Mammary epithelial cell (primary cell): Measurements from ENCODE around the gene IL3.

ENCODE experiments used
- EZH2 ChIP-seq: IDR thresholded peaks from 2 replicates; pipeline ENCODE4 v1.6.1; 2012; ENCODE audit warnings: low read length, inconsistent platforms, borderline replicate concordance
- TF ChIP-seq, protein P1 (sequence below), 2 donors: IDR thresholded peaks in 1 of 2; conservative IDR thresholded peaks in 1 of 2; 2 replicates each; pipeline ENCODE4 v1.5.1; 2011 to 2012; ENCODE audit warnings: inconsistent platforms in 2 of 2, low read length in 2 of 2, mild to moderate bottlenecking in 2 of 2, control low read depth in 1 of 2, low read depth in 1 of 2; ENCODE audit not compliant: insufficient read depth in 1 of 2; ENCODE audit errors: extremely low read depth in 1 of 2

- TF ChIP-seq, protein P1, sequence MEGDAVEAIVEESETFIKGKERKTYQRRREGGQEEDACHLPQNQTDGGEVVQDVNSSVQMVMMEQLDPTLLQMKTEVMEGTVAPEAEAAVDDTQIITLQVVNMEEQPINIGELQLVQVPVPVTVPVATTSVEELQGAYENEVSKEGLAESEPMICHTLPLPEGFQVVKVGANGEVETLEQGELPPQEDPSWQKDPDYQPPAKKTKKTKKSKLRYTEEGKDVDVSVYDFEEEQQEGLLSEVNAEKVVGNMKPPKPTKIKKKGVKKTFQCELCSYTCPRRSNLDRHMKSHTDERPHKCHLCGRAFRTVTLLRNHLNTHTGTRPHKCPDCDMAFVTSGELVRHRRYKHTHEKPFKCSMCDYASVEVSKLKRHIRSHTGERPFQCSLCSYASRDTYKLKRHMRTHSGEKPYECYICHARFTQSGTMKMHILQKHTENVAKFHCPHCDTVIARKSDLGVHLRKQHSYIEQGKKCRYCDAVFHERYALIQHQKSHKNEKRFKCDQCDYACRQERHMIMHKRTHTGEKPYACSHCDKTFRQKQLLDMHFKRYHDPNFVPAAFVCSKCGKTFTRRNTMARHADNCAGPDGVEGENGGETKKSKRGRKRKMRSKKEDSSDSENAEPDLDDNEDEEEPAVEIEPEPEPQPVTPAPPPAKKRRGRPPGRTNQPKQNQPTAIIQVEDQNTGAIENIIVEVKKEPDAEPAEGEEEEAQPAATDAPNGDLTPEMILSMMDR (conservative IDR thresholded peaks at IDR 0.05 in 1 of 2, IDR thresholded peaks at IDR 0.05 in 1 of 2; ENCODE audit: extremely low read depth in 1 of 2, insufficient read depth in 1 of 2, low read depth in 1 of 2, low read length in 2 of 2) = no peak
- TF ChIP-seq EZH2 = no peak
Measured at GRCh38 chr5:132024117-132024435, 36.4 kb upstream of the IL3 start.
